ENCODE measurements around the gene ARMH2.
"Not testable (repeated sequence)": the region's sequence is repeated elsewhere in the genome, so short reads cannot be mapped to it uniquely, and the experiment has no call there.

The ARMH2 gene

GRCh38 chr6:24765968-24766367, 32.7 kb downstream of the ARMH2 start:
- not testable (repeated sequence) for DNase-seq (ENCODE audit: low read depth in 1 of 2, low spot score in 1 of 2)

GRCh38 chr6:24764833-24765828, 33.6 kb downstream of the ARMH2 start:
- not testable (repeated sequence) for DNase-seq (ENCODE audit: low read depth in 1 of 2, low spot score in 1 of 2)

GRCh38 chr6:24763578-24763977, 35.1 kb downstream of the ARMH2 start:
- DNase-seq (ENCODE audit: low read depth in 1 of 2, low spot score in 1 of 2) = no peak

- no peak for DNase-seq (ENCODE audit: low read depth in 1 of 2, low spot score in 1 of 2)
Measured at GRCh38 chr6:24761851-24762250, 36.9 kb downstream of the ARMH2 start.

- DNase-seq (ENCODE audit: low read depth in 1 of 2, low spot score in 1 of 2) = no peak
Measured at GRCh38 chr6:24761193-24761835, 37.4 kb downstream of the ARMH2 start.

- DNase-seq (ENCODE audit: low read depth in 1 of 2, low spot score in 1 of 2) = no peak
Measured at GRCh38 chr6:24760210-24760609, 38.5 kb downstream of the ARMH2 start.

GRCh38 chr6:24759718-24760117, 39.0 kb downstream of the ARMH2 start:
- DNase-seq (ENCODE audit: low read depth in 1 of 2, low spot score in 1 of 2) = no peak

- DNase-seq (ENCODE audit: low read depth in 1 of 2, low spot score in 1 of 2) = no peak
Measured at GRCh38 chr6:24757611-24758010, 41.1 kb downstream of the ARMH2 start.

GRCh38 chr6:24755279-24755678, 43.4 kb downstream of the ARMH2 start:
- DNase-seq (ENCODE audit: low read depth in 1 of 2, low spot score in 1 of 2) = no peak

- not testable (repeated sequence) for DNase-seq (ENCODE audit: low read depth in 1 of 2, low spot score in 1 of 2)
Measured at GRCh38 chr6:24754378-24754777, 44.3 kb downstream of the ARMH2 start.

- no peak for DNase-seq (ENCODE audit: low read depth in 1 of 2, low spot score in 1 of 2)
Measured at GRCh38 chr6:24753545-24753944, 45.2 kb downstream of the ARMH2 start.

GRCh38 chr6:24752917-24753492, 45.7 kb downstream of the ARMH2 start:
- DNase-seq (ENCODE audit: low read depth in 1 of 2, low spot score in 1 of 2) = no peak

- DNase-seq (ENCODE audit: low read depth in 1 of 2, low spot score in 1 of 2) = no peak
Measured at GRCh38 chr6:24752503-24752902, 46.2 kb downstream of the ARMH2 start.

GRCh38 chr6:24750878-24751277, 47.8 kb downstream of the ARMH2 start:
- DNase-seq (ENCODE audit: low read depth in 1 of 2, low spot score in 1 of 2) = not testable (repeated sequence)

- DNase-seq (ENCODE audit: low read depth in 1 of 2, low spot score in 1 of 2) = no peak
Measured at GRCh38 chr6:24749297-24749696, 49.4 kb downstream of the ARMH2 start.
